Coronary artery (tissue), 2 donors: ENCODE measurements around the gene DNTTIP2.

Experiments
- DNase-seq: peaks from one replicate; pipeline ENCODE4 v3.0.0-alpha.2; 2017; ENCODE audit warnings: low spot score
- H3K27ac ChIP-seq, 2 donors: fragments of 200-600 bp; sonication (generic); one replicate each; pipeline ENCODE4 v1.5.1; 2016 to 2019
- H3K4me3 ChIP-seq: fragments of 200-600 bp; sonication (generic); 2 replicates; pipeline ENCODE4 v1.5.1; 2016; ENCODE audit warnings: mild to moderate bottlenecking, moderate library complexity
- CTCF ChIP-seq: fragments of 200-600 bp; sonication (generic); IDR thresholded peaks from one replicate; pipeline ENCODE4 v1.5.1; 2019; ENCODE audit warnings: antibody characterized with exemption

The DNTTIP2 gene

GRCh38 chr1:93821423-93822144, 57.4 kb downstream of the DNTTIP2 start:
- no peak for TF ChIP-seq CTCF
- Histone ChIP-seq H3K27ac (no peak overlapping the region), H3K4me3 (no peak overlapping the region)
- DNase-seq = no peak

- no peak overlapping the region for H3K4me3 ChIP-seq
- TF ChIP-seq CTCF = no peak
- DNase-seq = no peak
- no peak overlapping the region for H3K27ac ChIP-seq
These were observed 58.2 kb downstream of the DNTTIP2 start for GRCh38 chr1:93820554-93821422.

- no peak overlapping the region for H3K27ac ChIP-seq
These were observed 60.4 kb downstream of the DNTTIP2 start for GRCh38 chr1:93818570-93818959.

GRCh38 chr1:93817819-93818569, 61.0 kb downstream of the DNTTIP2 start:
- no peak overlapping the region for H3K4me3 ChIP-seq
- no peak for DNase-seq
- no peak for TF ChIP-seq CTCF
- peak overlapping the region in 1 of 2 donors; percentile 20 for H3K27ac ChIP-seq

More at GRCh38 chr1:93818570-93818959, 60.4 kb downstream of the DNTTIP2 start:
- DNase-seq = no peak
- H3K4me3 ChIP-seq = no peak overlapping the region
- TF ChIP-seq CTCF = no peak

GRCh38 chr1:93816970-93817678, 61.9 kb downstream of the DNTTIP2 start:
- Histone ChIP-seq H3K27ac (peak overlapping the region in 1 of 2 donors; percentile 20), H3K4me3 (no peak overlapping the region)
- no peak for TF ChIP-seq CTCF
- DNase-seq = no peak
